ENCODE data around the gene SARDH. TPM values are rescaled to one million over a fixed set of nuclear protein-coding genes. Genes with fewer than 3 reads are reported as not detected.

Gene SARDH
- total and polyA plus RNA-seq, 2 donors (not counting 3 experiments of a cell fraction or from before 2014, with no cell fraction given): 0.19 to 0.44 TPM

GRCh38 chr9:133780962-133781827, 43.0 kb upstream of the SARDH start:
- no peak for FAIRE-seq
- H4K20me1 ChIP-seq (replicated peaks; ENCODE audit: control insufficient read depth, extremely low read depth, insufficient read depth, low read length): no peaks in the 10 kb centered on the region
- H3K4me3 ChIP-seq (replicated peaks in 1 of 3; ENCODE audit: insufficient read depth in 1 of 3, low read depth in 1 of 3, low read length in 3 of 3): no peak overlapping the region
- dilution Hi-C loops (cut with MboI; ENCODE audit: extremely low pct_ligation_motif_present, low sequenced_read_pairs): no loop called here
- H3K27me3 ChIP-seq (ENCODE audit: control insufficient read depth in 2 of 2, insufficient read depth in 2 of 2, low read length in 2 of 2): no peaks in the 10 kb centered on the region
- TF ChIP-seq MAX (IDR thresholded peaks at IDR 0.05; ENCODE audit: insufficient read depth, insufficient read length): no peak
- no peak overlapping the region for H3K27ac ChIP-seq (ENCODE audit: insufficient read depth, low read depth, low read length)
- intact Hi-C loops (cut with micrococcal nuclease): loop anchor here (5.0 kb wide), 1 partner anchor 249 kb away; the partner anchor contains the start of gene ADAMTSL2
- H3K9me1 ChIP-seq (replicated peaks; ENCODE audit: control insufficient read depth, extremely low read depth, insufficient read depth, low read length): no peaks in the 10 kb centered on the region
- H3K36me3 ChIP-seq (ENCODE audit: control insufficient read depth in 2 of 2, extremely low read depth in 1 of 2, insufficient read depth in 2 of 2, low read length in 2 of 2): peaks cover 3 to 27% of the 10 kb centered on the region in 2 experiments
- no peaks in the 10 kb centered on the region for H3K4me1 ChIP-seq (ENCODE audit: control insufficient read depth, extremely low read depth, insufficient read depth, low read length)
- no peaks in the 10 kb centered on the region for H3K79me2 ChIP-seq (ENCODE audit: control insufficient read depth, insufficient read depth, low read length)
- H3K9ac ChIP-seq (replicated peaks; ENCODE audit: extremely low read depth, insufficient read depth, low read length): no peak overlapping the region
- no peak overlapping the region for H2AFZ ChIP-seq (ENCODE audit: low read depth, low read length)
- DNase-seq (ENCODE audit: low read depth, low spot score): no peak
- no TSS peak for BruUV-seq (replicated peaks)
- ChIA-PET CTCF (interaction anchor here (0.5 to 5.9 kb wide), 18 partner anchors 11 to 339 kb away, joined by 3 to 232 read pairs (median 7); partner anchors contain the start of gene BRD3OS), POLR2A (no interaction called here)
- H3K4me2 ChIP-seq (ENCODE audit: insufficient read depth, low read length): no peak overlapping the region
- H3K9me3 ChIP-seq (replicated peaks; ENCODE audit: control insufficient read depth, insufficient read depth, low read length): no peaks in the 10 kb centered on the region

GRCh38 chr9:133780404-133780945, 42.3 kb upstream of the SARDH start:
- DNase-seq (ENCODE audit: low read depth, low spot score) (no peak), FAIRE-seq (no peak)
- Histone ChIP-seq H3K4me3 (replicated peaks in 1 of 3; ENCODE audit: insufficient read depth in 1 of 3, low read depth in 1 of 3, low read length in 3 of 3) (no peak overlapping the region), H3K79me2 (ENCODE audit: control insufficient read depth, insufficient read depth, low read length) (no peaks in the 10 kb centered on the region), H3K9me3 (replicated peaks; ENCODE audit: control insufficient read depth, insufficient read depth, low read length) (no peaks in the 10 kb centered on the region), H3K27ac (ENCODE audit: insufficient read depth, low read depth, low read length) (no peak overlapping the region), H3K4me2 (ENCODE audit: insufficient read depth, low read length) (no peak overlapping the region), H3K9ac (replicated peaks; ENCODE audit: extremely low read depth, insufficient read depth, low read length) (no peak overlapping the region), H3K27me3 (ENCODE audit: control insufficient read depth in 2 of 2, insufficient read depth in 2 of 2, low read length in 2 of 2) (no peaks in the 10 kb centered on the region), H3K36me3 (ENCODE audit: control insufficient read depth in 2 of 2, extremely low read depth in 1 of 2, insufficient read depth in 2 of 2, low read length in 2 of 2) (peaks cover 3 to 22% of the 10 kb centered on the region in 2 experiments), H3K9me1 (replicated peaks; ENCODE audit: control insufficient read depth, extremely low read depth, insufficient read depth, low read length) (no peaks in the 10 kb centered on the region), H3K4me1 (ENCODE audit: control insufficient read depth, extremely low read depth, insufficient read depth, low read length) (no peaks in the 10 kb centered on the region), H4K20me1 (replicated peaks; ENCODE audit: control insufficient read depth, extremely low read depth, insufficient read depth, low read length) (no peaks in the 10 kb centered on the region), H2AFZ (ENCODE audit: low read depth, low read length) (no peak overlapping the region)
- BruUV-seq (replicated peaks): no TSS peak
- TF ChIP-seq POLR2AphosphoS5 (IDR thresholded peaks at IDR 0.05; ENCODE audit: insufficient read depth, low read depth, low read length) (no peak), POLR2A (IDR thresholded peaks at IDR 0.05; ENCODE audit: low read depth, low read length) (no peak), GATA2 (IDR thresholded peaks at IDR 0.05; ENCODE audit: insufficient read depth, insufficient read length, low read depth, low read length) (no peak), EZH2 (IDR thresholded peaks at IDR 0.05; ENCODE audit: borderline replicate concordance, low read depth, low read length, severe bottlenecking) (no peak), MYC (IDR thresholded peaks at IDR 0.05; ENCODE audit: low read depth, low read length) (no peak), FOS (IDR thresholded peaks at IDR 0.05; ENCODE audit: borderline replicate concordance, insufficient read depth, low read length) (no peak), CTCF (IDR thresholded peaks at IDR 0.05; ENCODE audit: extremely low read depth in 1 of 2, insufficient read depth in 1 of 2, low read depth in 1 of 2, low read length in 2 of 2) (no peak), MAX (IDR thresholded peaks at IDR 0.05; ENCODE audit: insufficient read depth, insufficient read length) (no peak), JUN (IDR thresholded peaks at IDR 0.05; ENCODE audit: borderline replicate concordance, insufficient read depth, insufficient read length, low read depth) (no peak)
- ChIA-PET POLR2A (no interaction called here), CTCF (interaction anchor here (0.8 to 5.9 kb wide), 6 partner anchors 12 to 319 kb away, joined by 3 to 232 read pairs (median 14); no protein-coding TSS in a partner anchor)
- intact Hi-C loops (cut with micrococcal nuclease) (loop anchor here (5.0 kb wide), 1 partner anchor 248 kb away; the partner anchor contains the start of gene ADAMTSL2), dilution Hi-C loops (cut with MboI; ENCODE audit: extremely low pct_ligation_motif_present, low sequenced_read_pairs) (no loop called here)
